ENCODE results near the gene MTA1. TPM values are rescaled to one million over a fixed set of nuclear protein-coding genes. Genes with fewer than 3 reads are reported as not detected.

Gene MTA1
- polyA plus RNA-seq (ENCODE audit: insufficient read length): 117 TPM
- long read RNA-seq, donor 1, transcript MTA1-212 (2 exons, 700 nt): major isoform, 8 of 38 reads
- long read RNA-seq, donor 1, transcript MTA1-201 (21 exons, 2,876 nt): minor isoform, 5 of 38 reads
- long read RNA-seq, donor 1, partial matches to known transcripts: 15 of 38 reads
- long read RNA-seq, donor 1, other reads (novel, unspliced or antisense): 0 of 38 reads
- long read RNA-seq, donor 2, transcript MTA1-212 (2 exons, 700 nt): minor isoform, 5 of 23 reads
- long read RNA-seq, donor 2, transcript MTA1-211 (3 exons, 842 nt): major isoform, 8 of 23 reads
- long read RNA-seq, donor 2, partial matches to known transcripts: 7 of 23 reads
- long read RNA-seq, donor 2, other reads (novel, unspliced or antisense): 0 of 23 reads
- long read RNA-seq, donor 3, transcript MTA1-211 (3 exons, 842 nt): major isoform, 6 of 25 reads
- long read RNA-seq, donor 3, partial matches to known transcripts: 15 of 25 reads
- long read RNA-seq, donor 3, other reads (novel, unspliced or antisense): 0 of 25 reads
- long read RNA-seq, donor 4, partial matches to known transcripts: 11 of 11 reads
- long read RNA-seq, donor 4, other reads (novel, unspliced or antisense): 0 of 11 reads
- long read RNA-seq, donor 5, transcript MTA1-212 (2 exons, 700 nt): major isoform, 5 of 16 reads
- long read RNA-seq, donor 5, partial matches to known transcripts: 0 of 16 reads
- long read RNA-seq, donor 5, other reads (novel, unspliced or antisense): 0 of 16 reads
- long read RNA-seq, donor 6, transcript MTA1-212 (2 exons, 700 nt): major isoform, 7 of 37 reads
- long read RNA-seq, donor 6, partial matches to known transcripts: 22 of 37 reads
- long read RNA-seq, donor 6, other reads (novel, unspliced or antisense): 0 of 37 reads
- long read RNA-seq, donor 7, transcript MTA1-211 (3 exons, 842 nt): major isoform, 9 of 68 reads
- long read RNA-seq, donor 7, transcript MTA1-212 (2 exons, 700 nt): minor isoform, 6 of 68 reads
- long read RNA-seq, donor 7, partial matches to known transcripts: 48 of 68 reads
- long read RNA-seq, donor 7, other reads (novel, unspliced or antisense): 0 of 68 reads
- long read RNA-seq, donor 8, partial matches to known transcripts: 0 of 10 reads
- long read RNA-seq, donor 8, other reads (novel, unspliced or antisense): 0 of 10 reads

- DNase-seq: no peak
Measured at GRCh38 chr14:105419195-105420091, at the start of gene MTA1. TSS of gene MTA1 (plus strand) at chr14:105419827. CDS start at chr14:105420036, 209 bp downstream.

GRCh38 chr14:105374389-105374788 is 45.2 kb upstream of the MTA1 start:
- no peak for DNase-seq

- no peak for DNase-seq
Measured at GRCh38 chr14:105375635-105376057, 44.0 kb upstream of the MTA1 start.

GRCh38 chr14:105376521-105377440 is 42.8 kb upstream of the MTA1 start:
- DNase-seq: no peak

GRCh38 chr14:105377555-105378182 is 42.0 kb upstream of the MTA1 start:
- DNase-seq: no peak

- no peak for DNase-seq
Measured at GRCh38 chr14:105378199-105378598, 41.4 kb upstream of the MTA1 start.

GRCh38 chr14:105378873-105379685 is 40.5 kb upstream of the MTA1 start:
- no peak for DNase-seq

GRCh38 chr14:105379946-105380345 is 39.7 kb upstream of the MTA1 start:
- DNase-seq: no peak

GRCh38 chr14:105380756-105381155 is 38.9 kb upstream of the MTA1 start:
- DNase-seq: no peak

- DNase-seq: no peak
Measured at GRCh38 chr14:105381446-105382342, 37.9 kb upstream of the MTA1 start.

GRCh38 chr14:105382343-105383082 is 37.1 kb upstream of the MTA1 start:
- no peak for DNase-seq

GRCh38 chr14:105383083-105383730 is 36.4 kb upstream of the MTA1 start:
- no peak for DNase-seq

- no peak for DNase-seq
Measured at GRCh38 chr14:105384041-105384557, 35.5 kb upstream of the MTA1 start.

GRCh38 chr14:105384605-105385321 is 34.9 kb upstream of the MTA1 start:
- DNase-seq: no peak

GRCh38 chr14:105385322-105385637 is 34.3 kb upstream of the MTA1 start:
- DNase-seq: no peak
